Activated naive CD8-positive, alpha-beta T cell (primary cell): ENCODE measurements around the gene GSTM1.
A peak's percentile ranks its signal among the peaks of the same experiment; 100 is the strongest.
"Not testable (repeated sequence)": the region's sequence is repeated elsewhere in the genome, so short reads cannot be mapped to it uniquely, and the experiment has no call there.

Experiments
- H3K27ac Mint-ChIP-seq: one replicate; pipeline ENCODE4 v1.8.0; 2021; ENCODE audit warnings: mixed read lengths
- H3K27me3 Mint-ChIP-seq: one replicate; pipeline ENCODE4 v1.8.0; 2021; ENCODE audit warnings: mixed read lengths
- H3K36me3 Mint-ChIP-seq: one replicate; pipeline ENCODE4 v1.8.0; 2021; ENCODE audit warnings: mixed read lengths
- H3K4me1 Mint-ChIP-seq: one replicate; pipeline ENCODE4 v1.8.0; 2021; ENCODE audit warnings: low read depth, mixed read lengths
- H3K4me3 Mint-ChIP-seq: one replicate; pipeline ENCODE4 v1.8.0; 2021; ENCODE audit warnings: mild to moderate bottlenecking, mixed read lengths
- H3K9me3 Mint-ChIP-seq: one replicate; pipeline ENCODE4 v1.8.0; 2021; ENCODE audit warnings: low read depth, mixed read lengths

The GSTM1 gene

DNA sequence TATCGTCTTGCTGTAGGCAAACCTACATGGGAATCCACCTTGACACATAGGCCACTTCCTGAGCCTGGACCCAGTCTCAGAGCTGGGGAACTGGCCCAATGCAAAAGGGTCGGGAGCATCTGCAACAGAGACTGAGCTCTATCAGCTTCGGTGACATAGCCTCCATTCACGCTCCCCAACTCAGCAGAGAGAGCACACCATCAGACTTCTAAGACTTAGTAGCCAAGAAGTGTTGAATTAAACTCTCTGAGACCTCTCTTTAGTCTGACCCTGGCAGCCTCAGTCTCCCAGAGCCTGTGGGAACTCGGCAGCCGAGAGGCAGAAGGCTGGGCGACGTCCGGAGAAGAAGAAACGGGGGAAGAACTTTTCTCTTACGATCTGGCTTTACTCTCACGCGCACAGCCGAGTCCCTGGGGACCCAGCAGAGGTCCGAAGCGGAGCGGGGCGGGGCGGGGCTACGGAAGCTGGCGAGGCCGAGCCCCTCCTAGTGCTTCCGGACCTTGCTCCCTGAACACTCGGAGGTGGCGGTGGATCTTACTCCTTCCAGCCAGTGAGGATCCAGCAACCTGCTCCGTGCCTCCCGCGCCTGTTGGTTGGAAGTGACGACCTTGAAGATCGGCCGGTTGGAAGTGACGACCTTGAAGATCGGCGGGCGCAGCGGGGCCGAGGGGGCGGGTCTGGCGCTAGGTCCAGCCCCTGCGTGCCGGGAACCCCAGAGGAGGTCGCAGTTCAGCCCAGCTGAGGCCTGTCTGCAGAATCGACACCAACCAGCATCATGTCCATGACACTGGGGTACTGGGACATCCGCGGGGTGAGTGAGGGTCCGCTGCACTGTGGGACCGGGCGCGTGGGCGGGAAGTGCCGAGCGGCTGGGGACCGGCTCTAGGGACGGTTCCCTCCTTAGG lies 31.8 kb upstream of the GSTM1 start, which contains the start of gene GSTM4:
TSS of gene GSTM4 (plus strand) at position 485 of the 905 bp plus-strand sequence. CDS start at position 776, 291 bp downstream.
- Mint-ChIP-seq H3K27me3 (no peaks in the 10 kb centered on the region), H3K36me3 (no peaks in the 10 kb centered on the region), H3K4me3 (peak within 1 kb of the TSS; percentile 94), H3K9me3 (no peaks in the 10 kb centered on the region), H3K27ac (peak within 1 kb of the TSS; percentile 88), H3K4me1 (peaks cover 24% of the 10 kb centered on the region)

DNA sequence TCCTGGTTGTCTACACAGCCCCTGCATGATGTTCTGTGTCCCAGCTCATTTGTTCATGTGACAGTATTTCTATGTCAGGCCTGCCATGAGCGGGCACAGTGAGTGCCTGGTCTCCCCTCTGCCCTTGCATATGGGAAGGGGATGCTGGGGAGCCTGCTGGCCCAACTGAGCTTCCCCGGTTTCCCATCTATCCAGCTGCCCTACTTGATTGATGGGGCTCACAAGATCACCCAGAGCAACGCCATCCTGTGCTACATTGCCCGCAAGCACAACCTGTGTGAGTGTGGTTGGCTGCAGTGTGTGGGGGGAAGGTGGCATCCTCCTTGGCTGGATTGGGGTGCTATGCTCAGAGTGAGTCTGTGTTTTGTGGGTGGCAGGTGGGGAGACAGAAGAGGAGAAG lies 30.2 kb upstream of the GSTM1 start:
- Mint-ChIP-seq H3K27me3 (no peaks in the 10 kb centered on the region), H3K27ac (no peak overlapping the region), H3K36me3 (no peaks in the 10 kb centered on the region), H3K4me1 (peaks cover 24% of the 10 kb centered on the region), H3K9me3 (no peaks in the 10 kb centered on the region), H3K4me3 (peak overlapping the region; percentile 62)

DNA sequence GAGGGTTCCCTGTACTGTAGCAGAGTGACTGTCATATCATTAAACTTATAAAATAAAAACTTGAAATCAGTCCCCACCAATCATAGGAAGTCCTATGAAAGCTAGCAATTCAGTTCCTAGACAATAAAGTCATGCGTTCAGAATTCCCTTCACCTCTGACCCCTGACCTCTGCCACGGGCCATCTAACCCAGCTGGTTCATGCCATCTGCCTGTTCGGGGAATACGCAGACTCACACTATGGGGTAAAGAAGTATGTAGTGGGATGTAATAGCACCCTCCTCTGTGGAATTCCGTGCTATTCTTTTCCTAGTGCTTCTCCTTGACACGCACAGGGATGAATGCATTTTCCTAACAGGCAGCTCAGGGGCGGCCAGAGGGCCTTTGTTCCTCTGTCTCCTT lies 29.6 kb upstream of the GSTM1 start:
- Mint-ChIP-seq H3K4me1 (peaks cover 24% of the 10 kb centered on the region), H3K9me3 (no peaks in the 10 kb centered on the region), H3K27ac (no peak overlapping the region), H3K36me3 (no peaks in the 10 kb centered on the region), H3K27me3 (no peaks in the 10 kb centered on the region), H3K4me3 (peak overlapping the region; percentile 62)

DNA sequence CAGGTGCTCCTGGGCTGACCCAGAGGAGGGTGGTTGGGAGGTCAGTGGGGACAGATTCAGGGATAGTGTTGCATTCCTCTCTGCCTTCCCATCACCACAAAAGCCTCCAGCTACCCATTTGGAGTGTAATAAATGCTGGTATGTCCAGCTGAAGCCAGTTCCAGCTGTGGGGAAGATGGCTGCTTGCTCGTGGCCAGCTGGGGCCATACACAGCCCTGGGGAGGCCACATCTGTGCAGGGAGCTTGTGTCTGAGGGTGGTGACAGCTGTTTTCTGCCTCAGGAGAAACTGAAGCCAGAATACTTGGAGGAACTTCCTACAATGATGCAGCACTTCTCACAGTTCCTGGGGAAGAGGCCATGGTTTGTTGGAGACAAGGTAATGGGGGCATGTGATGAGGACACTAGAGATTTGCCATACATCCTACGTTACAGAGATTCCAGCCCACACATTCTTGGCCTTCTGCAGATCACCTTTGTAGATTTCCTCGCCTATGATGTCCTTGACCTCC lies 29.0 kb upstream of the GSTM1 start:
- no peaks in the 10 kb centered on the region for H3K27me3 Mint-ChIP-seq
- H3K36me3 Mint-ChIP-seq: no peaks in the 10 kb centered on the region
- no peaks in the 10 kb centered on the region for H3K9me3 Mint-ChIP-seq
- H3K4me1 Mint-ChIP-seq: peaks cover 22% of the 10 kb centered on the region
- no peak overlapping the region for H3K27ac Mint-ChIP-seq
- H3K4me3 Mint-ChIP-seq: peak overlapping the region; percentile 35

DNA sequence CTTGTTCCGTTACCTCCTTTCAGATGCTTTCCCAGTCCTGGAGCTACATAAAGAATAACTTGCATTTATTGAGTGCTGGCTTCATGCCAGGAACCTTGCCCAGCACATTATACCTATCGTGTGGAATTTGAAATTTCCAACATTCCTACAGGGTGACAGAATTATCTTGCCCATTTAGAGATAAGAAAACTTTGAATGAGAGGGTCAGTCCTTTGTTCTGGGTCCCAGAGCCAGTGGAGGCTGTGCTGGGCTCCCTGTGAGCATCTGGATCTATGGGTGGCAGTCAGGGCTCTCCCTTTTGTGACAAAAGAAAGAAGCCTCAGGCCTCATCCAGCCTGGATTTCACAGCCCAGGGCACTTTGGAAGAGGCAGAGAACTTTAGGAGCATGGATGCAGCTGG lies 28.5 kb upstream of the GSTM1 start:
- Mint-ChIP-seq H3K36me3 (no peaks in the 10 kb centered on the region), H3K4me1 (peaks cover 22% of the 10 kb centered on the region), H3K9me3 (no peaks in the 10 kb centered on the region), H3K27me3 (no peaks in the 10 kb centered on the region), H3K27ac (no peak overlapping the region), H3K4me3 (no peak overlapping the region)

DNA sequence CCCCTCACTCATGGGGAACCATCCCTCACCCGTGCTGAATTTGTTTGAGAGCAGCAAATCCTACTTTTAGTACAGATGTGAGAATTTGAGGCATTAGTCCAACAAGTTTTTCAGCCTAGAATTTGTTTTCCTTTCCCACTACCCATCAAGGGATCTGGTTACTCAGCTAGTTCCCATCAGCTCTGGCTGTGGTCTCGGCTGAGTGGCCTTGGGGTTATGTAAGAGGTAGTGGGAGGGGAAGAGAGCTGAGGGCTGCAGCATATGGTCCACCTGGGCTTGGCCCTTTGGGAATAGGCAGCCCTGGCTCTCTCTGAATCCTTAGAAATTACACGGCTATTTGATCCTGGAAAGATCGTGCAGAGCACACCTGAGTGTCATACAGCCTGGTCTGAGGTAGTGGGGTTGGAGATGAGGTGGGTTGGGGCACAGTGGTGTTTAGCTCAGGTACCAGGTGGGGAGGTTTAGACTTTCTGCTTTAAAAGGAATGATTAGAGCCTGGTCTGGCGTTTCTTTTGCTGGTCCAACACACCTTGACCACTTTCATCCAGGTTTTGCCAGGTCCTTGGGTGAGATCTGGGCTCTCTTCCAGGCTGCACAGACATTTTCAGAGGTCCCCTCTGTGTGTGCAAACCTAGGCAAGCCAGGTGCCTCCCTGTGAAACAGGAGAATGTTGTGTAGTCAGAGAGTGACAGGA lies 27.5 kb upstream of the GSTM1 start:
- Mint-ChIP-seq H3K36me3 (no peaks in the 10 kb centered on the region), H3K27ac (no peak overlapping the region), H3K4me3 (no peak overlapping the region), H3K27me3 (no peaks in the 10 kb centered on the region), H3K4me1 (peaks cover 18% of the 10 kb centered on the region), H3K9me3 (no peaks in the 10 kb centered on the region)

DNA sequence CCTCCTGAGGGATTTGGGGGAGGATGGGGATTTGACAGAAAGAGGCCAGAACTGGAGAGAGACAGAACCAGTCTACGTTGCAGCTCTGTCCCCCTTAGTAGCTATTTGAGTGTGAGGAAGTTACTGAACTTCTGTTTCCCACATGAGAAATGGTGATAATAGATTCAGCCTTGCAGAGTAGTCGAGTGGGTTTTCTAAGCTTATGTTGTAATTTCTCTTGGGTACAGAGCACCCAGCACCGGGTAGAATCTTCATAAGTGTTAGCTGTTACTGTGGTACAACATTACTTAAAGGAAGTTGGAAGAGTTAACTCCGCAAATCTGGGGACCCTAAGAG lies 27.0 kb upstream of the GSTM1 start:
- not testable (repeated sequence) for H3K4me3 Mint-ChIP-seq, H3K27ac Mint-ChIP-seq, H3K27me3 Mint-ChIP-seq, H3K36me3 Mint-ChIP-seq, H3K9me3 Mint-ChIP-seq
- peaks cover 13% of the 10 kb centered on the region for H3K4me1 Mint-ChIP-seq

DNA sequence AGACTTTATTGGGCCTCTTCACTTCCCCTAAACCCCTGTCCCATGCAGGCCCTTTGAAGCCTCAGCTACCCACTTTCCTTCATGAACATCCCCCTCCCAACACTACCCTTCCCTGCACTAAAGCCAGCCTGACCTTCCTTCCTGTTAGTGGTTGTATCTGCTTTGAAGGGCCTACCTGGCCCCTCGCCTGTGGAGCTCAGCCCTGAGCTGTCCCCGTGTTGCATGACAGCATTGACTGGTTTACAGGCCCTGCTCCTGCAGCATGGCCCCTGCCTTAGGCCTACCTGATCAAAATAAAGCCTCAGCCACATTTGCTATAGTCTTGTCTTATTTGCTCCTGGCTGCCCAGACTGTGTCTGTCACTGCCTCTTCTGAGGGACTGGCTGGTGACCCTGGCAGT lies 26.2 kb upstream of the GSTM1 start:
- Mint-ChIP-seq H3K27ac (no peak overlapping the region), H3K9me3 (no peaks in the 10 kb centered on the region), H3K27me3 (no peaks in the 10 kb centered on the region), H3K36me3 (no peaks in the 10 kb centered on the region), H3K4me3 (no peak overlapping the region), H3K4me1 (peaks cover 8% of the 10 kb centered on the region)

DNA sequence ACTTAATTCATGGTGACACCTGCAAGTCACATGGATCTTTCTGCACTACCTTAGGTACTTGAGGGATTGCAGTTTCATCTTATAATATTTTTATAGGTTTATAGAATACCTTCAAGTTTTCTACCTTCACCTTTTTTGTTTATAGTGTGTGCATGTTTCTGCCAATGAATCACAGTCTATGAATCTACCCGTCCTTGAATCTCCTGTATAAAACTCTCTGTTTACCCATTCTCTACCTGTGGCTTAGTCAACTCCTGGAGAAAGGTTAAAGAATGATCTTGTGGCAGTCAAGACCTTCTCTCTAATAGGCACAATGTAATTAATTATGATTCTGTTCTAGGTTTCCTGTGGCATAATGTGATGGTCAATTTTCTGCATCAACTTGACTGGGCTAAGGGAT lies 22.9 kb upstream of the GSTM1 start:
- Mint-ChIP-seq H3K4me3 (no peak overlapping the region), H3K27ac (no peak overlapping the region), H3K9me3 (no peaks in the 10 kb centered on the region), H3K27me3 (no peaks in the 10 kb centered on the region), H3K36me3 (no peaks in the 10 kb centered on the region), H3K4me1 (peaks cover 14% of the 10 kb centered on the region)

DNA sequence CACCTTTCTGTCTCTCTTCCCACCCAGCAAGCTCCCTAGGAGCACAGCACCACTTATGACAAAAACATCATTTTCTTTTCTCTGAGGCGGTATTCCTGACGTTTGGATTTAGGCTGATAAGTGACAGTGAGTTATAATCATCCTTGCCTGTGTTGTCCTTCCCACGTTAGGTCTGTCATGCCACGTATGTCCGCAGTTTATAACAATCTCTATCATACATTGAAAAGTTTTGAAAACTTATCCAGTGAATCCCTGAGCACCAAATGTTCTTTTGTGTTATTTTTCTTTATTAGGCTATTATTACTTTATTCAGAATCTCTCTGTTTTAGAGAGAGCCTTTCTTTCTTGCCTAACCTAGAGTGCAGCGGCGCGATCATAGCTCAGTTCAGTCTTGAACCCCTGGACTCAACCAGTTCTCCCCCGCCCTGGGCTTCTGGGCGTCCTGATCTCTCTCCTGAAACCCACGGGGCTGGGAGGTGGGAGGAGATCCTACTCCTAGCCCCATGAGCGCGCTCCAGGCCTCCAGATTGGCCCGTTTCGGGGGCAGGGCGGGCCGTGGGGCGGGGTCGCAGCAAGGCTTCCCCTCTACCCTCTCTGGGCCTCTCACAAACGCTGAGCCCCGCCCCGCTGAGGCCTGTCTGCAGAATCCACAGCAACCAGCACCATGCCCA lies 20.0 kb upstream of the GSTM1 start, which contains the start of gene GSTM2:
TSS of gene GSTM2 (plus strand) at position 606 of the 671 bp plus-strand sequence. CDS start at position 665, 59 bp downstream.
- Mint-ChIP-seq H3K36me3 (peaks cover 3% of the 10 kb centered on the region), H3K27me3 (no peaks in the 10 kb centered on the region), H3K4me3 (peak within 1 kb of the TSS; percentile 68), H3K9me3 (no peaks in the 10 kb centered on the region), H3K4me1 (peaks cover 19% of the 10 kb centered on the region), H3K27ac (no peak within 1 kb of the TSS)

DNA sequence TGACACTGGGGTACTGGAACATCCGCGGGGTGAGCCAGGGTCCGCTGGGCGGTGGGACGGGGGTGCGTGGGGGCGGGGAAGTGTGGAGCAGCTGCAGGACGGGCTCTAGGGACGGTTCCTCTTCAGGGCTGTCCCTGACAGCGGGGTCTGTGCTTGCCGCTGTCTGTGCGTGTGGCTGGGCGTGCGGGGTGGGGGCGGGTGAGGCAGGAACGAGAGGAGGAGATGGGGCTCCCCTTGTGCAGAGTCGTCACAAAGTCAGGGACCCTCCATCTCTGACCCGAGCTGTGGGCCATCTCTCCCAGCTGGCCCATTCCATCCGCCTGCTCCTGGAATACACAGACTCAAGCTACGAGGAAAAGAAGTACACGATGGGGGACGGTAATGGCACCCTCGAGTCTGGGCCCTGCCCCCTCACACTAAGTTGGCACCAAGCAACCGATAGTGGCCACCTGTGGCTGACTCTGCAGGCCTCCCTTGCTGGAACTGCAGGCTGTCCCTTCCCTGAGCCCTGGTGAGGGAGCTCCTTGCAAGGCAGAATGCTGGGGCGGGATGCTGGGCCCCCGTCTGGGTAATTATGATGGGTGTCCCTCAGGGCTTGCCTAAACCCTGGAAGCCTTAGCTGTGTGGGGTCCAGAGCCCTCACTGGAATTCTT lies 19.4 kb upstream of the GSTM1 start:
- Mint-ChIP-seq H3K4me1 (peaks cover 19% of the 10 kb centered on the region), H3K27me3 (no peaks in the 10 kb centered on the region), H3K36me3 (peaks cover 3% of the 10 kb centered on the region), H3K27ac (no peak overlapping the region), H3K9me3 (no peaks in the 10 kb centered on the region), H3K4me3 (peak overlapping the region; percentile 68)

DNA sequence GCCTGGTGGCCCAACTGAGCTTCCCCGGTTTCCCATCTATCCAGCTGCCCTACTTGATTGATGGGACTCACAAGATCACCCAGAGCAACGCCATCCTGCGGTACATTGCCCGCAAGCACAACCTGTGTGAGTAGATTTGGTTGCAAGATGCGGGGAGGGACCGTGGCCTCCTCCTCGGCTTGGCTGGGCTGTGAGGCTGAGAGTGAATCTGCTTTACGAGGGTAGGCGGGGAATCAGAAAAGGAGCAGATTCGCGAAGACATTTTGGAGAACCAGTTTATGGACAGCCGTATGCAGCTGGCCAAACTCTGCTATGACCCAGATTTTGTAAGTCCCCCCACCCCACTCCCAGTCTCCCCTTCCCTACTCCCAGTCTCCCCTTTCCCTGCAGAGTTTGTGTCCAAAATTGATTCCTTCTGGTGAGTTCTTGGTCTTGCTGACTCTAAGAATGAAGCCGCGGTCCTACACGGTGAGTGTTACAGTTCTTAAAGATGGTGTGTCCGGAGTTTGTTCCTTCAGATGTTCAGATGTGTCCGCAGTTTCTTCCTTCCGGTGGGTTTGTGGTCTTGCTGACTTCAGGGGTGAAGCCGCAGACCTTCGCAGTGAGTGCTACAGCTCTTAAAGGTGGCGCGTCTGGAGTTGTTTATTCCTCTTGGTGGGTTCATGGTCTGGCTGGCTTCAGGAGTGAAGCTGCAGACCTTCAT lies 18.2 kb upstream of the GSTM1 start:
- H3K27ac Mint-ChIP-seq: no peak overlapping the region
- peak overlapping the region; percentile 38 for H3K4me3 Mint-ChIP-seq
- H3K27me3 Mint-ChIP-seq: no peaks in the 10 kb centered on the region
- peaks cover 19% of the 10 kb centered on the region for H3K4me1 Mint-ChIP-seq
- H3K36me3 Mint-ChIP-seq: peaks cover 3% of the 10 kb centered on the region
- H3K9me3 Mint-ChIP-seq: no peaks in the 10 kb centered on the region

DNA sequence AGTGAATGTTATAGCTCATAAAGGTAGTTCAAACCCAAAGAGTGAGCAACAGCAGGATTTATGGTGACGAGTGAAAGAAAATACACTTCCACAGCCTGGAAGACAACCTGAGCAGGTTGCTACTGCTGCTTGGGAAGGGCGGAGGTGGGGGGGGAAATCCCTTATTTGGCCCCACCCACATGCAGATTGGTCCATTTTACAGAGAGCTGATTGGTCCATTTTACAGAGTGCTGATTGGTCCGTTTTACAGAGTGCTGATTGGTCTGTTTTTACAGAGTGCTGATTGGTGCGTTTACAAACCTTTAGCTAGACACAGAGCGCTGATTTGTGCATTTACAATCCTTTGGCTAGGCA lies 17.7 kb upstream of the GSTM1 start:
- H3K4me1 Mint-ChIP-seq: peaks cover 19% of the 10 kb centered on the region

DNA sequence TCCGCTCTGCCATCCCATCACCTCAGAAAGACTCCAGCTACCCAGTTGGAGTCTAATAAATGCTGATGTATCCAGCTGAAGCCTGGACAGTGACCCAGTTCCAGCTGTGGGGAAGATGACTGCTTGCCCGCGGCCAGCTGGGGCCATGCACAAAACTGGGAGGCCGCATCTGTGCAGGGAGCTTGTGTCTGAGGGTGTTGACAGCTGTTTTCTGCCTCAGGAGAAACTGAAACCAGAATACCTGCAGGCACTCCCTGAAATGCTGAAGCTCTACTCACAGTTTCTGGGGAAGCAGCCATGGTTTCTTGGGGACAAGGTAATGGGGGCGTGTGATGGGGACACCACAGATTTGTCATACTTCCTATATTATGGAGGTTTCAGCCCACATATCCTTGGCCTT lies 16.6 kb upstream of the GSTM1 start:
- peaks cover 19% of the 10 kb centered on the region for H3K4me1 Mint-ChIP-seq
- no peaks in the 10 kb centered on the region for H3K9me3 Mint-ChIP-seq
- H3K36me3 Mint-ChIP-seq: peaks cover 3% of the 10 kb centered on the region
- no peak overlapping the region for H3K27ac Mint-ChIP-seq
- no peaks in the 10 kb centered on the region for H3K27me3 Mint-ChIP-seq
- no peak overlapping the region for H3K4me3 Mint-ChIP-seq

More for the DNA sequence above, 17.7 kb upstream of the GSTM1 start:
- not testable (repeated sequence) for H3K9me3 Mint-ChIP-seq, H3K27ac Mint-ChIP-seq, H3K27me3 Mint-ChIP-seq, H3K36me3 Mint-ChIP-seq
- peak overlapping the region; percentile 38 for H3K4me3 Mint-ChIP-seq
